Stimulated activated CD4-positive, alpha-beta T cell treated with anti-CD3 and anti-CD28 coated beads, Interleukin-15, amount 100 ng/mL, for 24 hours (primary cell): ENCODE results near the gene EME2.
"Not testable (repeated sequence)": the region's sequence is repeated elsewhere in the genome, so short reads cannot be mapped to it uniquely, and the experiment has no call there.

Experiments used
- DNase-seq: peaks from one replicate; pipeline ENCODE4 v3.0.0-alpha.2; 2020

EME2 gene, protein sequence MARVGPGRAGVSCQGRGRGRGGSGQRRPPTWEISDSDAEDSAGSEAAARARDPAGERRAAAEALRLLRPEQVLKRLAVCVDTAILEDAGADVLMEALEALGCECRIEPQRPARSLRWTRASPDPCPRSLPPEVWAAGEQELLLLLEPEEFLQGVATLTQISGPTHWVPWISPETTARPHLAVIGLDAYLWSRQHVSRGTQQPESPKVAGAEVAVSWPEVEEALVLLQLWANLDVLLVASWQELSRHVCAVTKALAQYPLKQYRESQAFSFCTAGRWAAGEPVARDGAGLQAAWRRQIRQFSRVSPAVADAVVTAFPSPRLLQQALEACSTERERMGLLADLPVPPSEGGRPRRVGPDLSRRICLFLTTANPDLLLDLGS

DNA sequence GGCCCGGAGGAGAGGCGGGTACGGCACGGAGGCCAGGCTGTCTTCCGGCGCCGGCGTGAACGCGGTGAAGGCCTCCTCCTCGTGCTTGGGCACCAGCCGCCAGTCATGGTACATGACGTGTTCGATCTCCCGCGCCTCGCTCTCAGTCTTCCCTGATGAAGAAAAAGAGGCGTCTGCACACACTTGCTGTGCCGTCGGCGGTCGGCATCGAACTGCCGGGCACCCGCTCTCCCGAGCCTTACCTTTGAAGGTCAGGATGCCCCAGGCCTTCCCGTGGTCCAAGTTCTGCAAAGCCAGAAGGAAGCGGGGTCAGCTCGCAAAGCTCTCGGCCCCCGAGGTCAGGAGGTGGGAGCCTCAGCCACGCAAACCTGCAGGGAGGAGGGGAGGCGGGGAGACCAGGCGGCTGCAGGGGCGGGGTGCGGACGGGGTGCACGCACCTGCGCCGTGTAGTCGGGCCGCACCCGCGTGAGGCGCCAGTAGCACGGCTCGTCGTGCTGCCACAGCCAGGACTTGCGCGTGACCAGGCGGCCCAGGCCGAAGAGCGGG lies at the start of gene EME2:
Gene EME2 (plus strand): TSS at position 449 of the 546 bp plus-strand sequence. CDS start 418 bp downstream, outside the sequence.
- DNase-seq: peak; percentile 73

DNA sequence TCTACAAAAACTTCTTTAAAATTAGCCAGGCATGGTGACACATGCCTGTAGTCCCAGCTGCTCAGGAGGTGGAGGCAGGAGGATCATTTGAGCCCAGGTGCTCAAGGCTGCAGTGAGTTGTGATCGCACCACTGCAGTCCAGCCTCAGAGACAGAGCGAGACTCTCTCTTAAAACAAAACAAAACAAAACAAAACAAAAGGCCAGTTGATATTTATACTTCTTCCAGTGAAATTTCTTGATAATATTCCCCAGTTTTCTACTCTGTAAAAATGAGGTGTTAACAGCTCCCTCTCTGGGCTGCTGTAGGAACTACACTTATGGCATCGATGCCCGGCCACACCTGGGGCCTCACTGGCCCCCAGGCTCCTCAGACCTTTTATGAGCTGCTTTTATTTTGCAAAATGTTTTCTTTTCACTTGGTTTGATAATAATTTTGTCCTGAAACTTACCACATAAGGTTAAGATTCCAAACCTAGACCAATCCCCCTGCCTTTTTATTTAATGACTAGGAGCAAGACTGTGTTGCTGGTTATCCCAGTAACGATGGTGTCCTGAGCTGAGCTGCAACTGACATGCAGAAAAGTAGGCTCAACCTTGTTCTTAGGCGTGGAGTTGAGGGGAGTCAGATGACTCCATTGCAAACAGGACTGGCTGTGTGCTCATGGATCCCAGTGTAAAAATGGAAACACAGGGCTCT lies 49.0 kb upstream of the EME2 start:
- peak; percentile 51 for DNase-seq

DNA sequence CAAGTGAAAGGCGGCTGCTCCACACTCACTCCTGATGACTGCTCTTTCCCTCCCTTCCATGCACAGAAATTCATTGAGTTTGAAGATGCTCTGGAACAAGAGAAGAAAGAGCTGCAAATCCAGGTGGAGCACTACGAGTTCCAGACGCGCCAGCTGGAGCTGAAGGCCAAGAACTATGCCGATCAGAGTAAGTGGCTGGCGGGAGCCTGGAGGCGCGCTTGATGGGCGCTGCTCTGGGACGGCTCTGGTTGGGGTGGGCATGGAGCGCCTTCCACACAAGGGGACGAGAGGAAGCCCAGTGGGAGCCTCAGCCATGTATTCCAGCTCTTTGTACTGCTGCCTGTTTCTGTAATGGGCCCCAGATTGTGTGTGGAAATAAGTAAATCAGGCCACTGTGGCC lies 48.1 kb upstream of the EME2 start:
- no peak for DNase-seq

DNA sequence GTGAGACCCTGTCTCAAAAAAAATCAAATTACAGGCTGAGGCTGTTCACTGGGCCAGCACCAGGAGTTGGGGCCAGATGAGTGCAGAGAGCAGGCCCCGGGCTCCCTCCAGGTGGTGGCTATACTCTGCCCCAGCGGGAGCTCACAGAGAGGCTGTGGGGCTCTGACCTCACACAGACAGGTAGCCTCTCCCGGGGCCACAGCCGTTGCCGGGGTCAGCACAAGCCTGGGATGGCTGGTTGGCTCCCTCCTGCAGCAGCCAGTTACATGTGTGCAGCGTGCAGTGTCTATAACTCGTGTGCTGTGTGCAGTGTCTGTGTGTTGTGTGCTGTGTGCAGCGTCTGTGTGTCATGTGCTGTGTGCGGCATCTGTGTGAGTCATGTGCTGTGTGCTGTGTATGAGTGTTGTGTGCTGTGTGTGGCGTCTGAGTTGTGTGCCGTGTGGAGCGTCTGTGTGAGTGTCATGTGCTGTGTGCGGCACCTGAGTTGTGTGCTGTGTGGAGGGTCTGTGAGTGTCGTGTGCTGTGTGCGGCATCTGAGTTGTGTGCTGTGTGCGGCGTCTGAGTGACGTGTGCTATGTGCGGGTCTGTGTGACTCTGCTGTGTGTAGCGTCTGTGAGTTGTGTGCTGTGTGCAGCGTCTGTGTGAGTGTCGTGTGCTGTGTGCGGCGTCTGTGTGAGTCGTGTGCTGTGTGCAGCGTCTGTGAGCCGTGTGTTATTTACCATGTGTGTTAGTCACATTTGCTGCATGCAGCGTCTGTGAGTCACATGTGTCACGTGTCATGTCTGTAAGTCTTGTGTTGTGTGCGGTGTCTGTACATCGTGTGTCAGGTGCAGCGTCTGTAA lies 45.7 kb upstream of the EME2 start:
- no peak for DNase-seq

DNA sequence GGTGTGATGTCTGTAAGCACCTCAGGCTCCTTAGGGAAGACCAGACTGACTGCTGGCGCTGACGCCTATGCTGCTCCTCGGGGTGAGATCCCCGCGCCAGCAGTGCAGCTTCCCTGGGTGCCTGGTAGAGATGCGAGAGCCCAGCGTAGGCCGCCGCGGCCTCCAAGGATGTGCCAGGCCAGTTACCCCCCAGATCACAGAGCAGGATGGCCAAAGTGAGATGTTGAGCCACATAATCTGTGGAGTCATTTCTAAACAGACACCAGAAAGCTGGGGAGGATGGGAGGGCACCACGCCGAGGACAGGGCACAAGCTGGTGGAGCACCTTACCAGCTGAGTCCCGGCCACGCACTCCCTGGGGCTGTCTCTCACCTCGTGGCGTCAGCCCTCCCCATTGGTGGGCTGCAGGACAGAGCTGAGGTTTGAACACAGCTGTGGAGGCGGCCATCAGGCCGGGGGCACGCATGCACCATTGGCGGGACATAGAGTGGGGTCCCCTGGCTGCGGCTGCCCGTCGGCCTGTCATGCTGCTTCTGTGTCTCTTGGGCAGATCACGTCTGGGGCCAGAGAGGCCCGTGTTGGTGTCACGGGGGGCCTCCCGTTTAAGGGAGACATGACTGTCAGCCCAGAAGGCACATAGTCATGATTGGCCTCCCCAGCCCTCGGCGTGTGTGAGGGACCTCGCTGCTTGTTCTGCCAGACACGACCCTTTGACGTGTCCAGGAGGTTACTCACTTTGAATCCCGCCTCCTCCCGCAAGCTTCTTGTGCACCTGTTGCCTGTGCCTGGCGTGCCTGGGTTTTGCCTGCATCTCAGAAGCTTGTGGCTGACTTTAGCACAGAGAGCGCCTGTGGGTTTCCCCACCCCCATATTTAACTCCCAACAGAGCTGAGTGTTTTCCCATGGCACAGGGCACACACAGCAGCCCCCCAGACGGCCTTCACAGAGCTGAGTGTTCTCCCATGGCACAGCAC lies 44.7 kb upstream of the EME2 start:
- DNase-seq: no peak

DNA sequence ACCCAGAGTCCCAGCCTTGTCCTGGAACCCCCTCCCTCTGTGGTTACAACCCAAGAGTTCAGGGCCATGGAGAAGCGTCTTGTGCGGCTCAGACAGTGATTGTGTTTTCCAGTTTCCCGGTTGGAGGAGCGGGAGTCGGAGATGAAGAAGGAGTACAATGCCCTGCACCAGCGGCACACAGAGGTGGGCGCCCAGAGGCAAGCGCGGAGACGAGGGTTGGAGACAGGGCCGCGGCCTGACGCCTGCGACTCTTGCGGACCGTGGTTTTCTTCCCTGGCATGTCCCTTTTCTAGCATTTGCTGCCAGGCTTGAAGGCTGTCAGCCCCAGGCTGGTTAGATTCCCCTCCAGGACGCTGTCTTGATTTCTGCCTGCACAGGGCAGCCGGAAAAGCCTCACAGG lies 43.6 kb upstream of the EME2 start:
- DNase-seq: no peak

DNA sequence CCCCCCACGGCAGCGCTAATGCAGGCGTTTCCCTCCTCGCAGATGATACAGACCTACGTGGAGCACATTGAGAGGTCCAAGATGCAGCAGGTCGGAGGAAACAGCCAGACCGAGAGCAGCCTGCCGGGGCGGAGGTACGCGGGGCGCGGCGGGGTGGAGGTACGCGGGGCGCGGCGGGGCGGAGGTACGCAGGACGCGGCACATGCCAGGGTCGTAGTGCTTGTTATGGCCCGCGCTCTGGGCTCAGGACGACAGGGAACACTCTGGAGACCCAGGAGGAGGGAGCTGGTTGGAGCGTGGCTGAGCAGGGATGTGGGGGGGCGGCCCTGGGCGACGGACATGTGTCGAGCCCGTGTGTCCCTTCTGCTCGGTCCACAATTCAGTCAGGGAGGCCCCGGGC lies 43.2 kb upstream of the EME2 start:
- DNase-seq: no peak

DNA sequence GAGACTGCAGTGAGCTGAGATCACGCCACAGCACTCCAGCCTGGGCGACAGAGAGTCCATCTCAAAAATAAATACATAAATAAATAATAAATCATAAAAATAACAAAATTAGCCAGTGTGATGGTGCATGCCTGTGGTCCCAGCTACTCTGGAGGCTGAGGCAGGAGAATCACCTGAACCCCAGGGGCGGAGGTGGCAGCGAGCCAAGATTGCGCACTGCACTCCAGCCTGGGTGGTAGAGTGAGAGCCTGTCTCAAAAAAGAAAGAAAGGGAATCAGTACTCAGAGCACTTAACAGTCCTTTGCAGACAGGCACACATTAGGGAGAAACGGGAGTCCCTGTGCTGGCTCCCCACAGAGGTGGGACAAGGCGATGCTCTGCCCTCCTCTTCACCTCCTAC lies 41.5 kb upstream of the EME2 start:
- no peak for DNase-seq

DNA sequence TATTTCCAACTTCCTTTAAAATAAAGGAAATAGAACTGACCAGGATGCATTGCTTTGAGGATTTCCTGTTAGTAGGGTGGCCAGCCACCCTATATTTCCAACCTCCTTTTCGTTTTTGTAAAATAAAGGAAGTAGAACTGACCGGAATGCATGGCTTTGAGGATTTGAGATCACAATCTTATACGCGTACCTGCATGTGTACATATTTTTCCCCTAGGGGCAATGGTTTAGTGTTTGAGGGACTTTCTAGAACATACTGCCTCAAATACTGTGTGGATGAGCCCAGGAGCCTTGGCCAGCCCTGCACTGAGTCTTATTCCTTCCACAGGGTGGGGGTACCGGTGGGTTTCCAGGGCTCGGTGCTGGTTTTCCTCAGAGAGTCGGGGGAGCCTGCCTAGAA lies 41.0 kb upstream of the EME2 start:
- DNase-seq: no peak

DNA sequence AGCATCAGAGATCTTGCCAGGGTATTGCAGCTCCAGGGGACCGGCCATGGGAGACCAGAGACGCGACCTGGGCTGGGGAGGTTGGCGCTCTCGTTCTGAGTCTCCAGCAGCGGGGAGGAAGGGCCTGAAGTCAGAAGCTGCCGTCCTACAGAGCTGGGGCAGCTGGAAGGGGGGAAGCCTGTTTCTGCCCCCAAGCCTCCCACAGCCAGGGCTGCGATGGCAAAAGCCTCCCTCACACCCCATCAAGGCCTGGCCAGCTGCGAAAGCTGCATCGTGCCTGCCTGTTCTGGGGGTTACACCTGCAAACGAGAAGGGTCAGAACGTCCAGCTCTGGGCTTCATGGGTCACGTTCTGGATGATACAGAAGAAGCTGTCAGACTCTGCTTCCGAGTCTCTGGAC lies 40.5 kb upstream of the EME2 start:
- no peak for DNase-seq

DNA sequence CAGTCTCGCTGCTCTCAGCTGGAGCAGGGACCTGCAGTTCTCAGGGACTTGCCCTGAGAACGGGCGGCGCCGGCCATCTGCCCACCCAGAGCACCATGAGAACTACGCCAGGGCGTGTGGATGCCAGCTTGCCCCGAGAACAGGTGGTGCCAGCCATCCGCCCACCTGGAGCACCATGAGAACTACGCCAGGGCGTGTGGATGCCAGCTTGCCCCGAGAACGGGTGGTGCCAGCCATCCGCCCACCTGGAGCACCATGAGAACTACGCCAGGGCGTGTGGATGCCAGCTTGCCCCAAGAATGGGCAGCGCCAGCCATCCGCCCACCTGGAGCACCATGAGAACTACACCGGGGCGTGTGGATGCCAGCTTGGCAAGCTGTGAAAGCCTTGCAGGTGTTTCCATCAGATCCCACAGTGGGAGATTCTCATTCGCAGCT lies 40.0 kb upstream of the EME2 start:
- not testable (repeated sequence) for DNase-seq

DNA sequence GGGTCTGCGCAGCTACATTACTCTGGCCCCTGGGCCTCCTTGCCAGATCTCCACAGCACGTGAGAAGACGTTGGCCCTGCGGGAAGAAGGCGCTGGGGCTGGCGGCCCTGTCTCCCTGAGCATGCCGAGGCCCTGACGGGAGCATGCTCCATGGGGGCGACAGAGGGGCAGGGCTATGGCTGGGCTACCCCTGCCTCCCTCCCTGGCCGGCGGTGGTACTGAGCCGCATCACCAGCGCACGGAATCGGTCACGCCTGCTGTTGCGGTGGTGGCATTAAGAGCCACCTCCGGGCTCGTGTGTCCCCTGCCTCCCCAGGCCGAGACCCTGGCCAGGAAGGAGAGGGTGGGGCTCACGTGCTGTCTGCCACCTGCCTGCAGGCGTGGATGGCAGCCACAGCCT lies 38.5 kb upstream of the EME2 start:
- no peak for DNase-seq

DNA sequence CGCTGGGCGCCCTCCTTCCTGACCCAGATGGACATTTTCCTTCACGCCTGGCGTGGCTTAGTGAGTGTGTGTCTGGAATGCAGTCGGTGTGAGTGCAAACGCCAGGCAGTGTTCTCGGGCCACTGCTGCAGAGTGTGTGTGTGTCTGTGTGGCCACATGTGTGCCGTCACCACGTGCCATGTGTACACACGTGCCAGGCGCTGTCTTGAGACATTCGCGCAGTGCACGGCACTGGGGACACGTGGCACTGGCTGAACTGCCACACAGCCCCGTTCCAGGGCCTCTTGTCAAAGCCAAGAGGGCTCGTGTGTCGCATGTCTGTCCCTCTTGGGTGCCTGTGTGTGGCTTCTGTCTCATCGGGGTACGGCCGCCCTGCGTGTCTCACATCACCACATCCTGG lies 37.8 kb upstream of the EME2 start:
- DNase-seq: no peak

DNA sequence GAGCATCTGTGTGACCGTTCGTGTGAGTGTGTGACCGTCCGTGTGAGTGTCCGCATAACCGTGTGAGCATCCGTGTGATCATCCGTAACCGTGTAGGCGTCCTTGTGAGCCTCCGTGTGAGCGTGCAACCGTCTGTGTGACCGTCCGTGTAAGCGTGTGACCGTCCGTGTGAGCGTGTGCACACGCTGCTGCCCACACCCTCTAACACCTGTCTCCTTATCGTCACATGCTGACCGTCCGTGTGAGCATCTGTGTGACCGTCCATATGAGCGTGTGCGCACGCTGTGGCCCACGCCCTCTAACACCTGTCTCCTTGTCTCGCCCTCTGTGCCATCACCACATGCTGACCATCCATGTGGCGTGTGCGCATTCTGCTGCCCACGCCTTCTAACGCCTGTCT lies 32.4 kb upstream of the EME2 start:
- DNase-seq: no peak

DNA sequence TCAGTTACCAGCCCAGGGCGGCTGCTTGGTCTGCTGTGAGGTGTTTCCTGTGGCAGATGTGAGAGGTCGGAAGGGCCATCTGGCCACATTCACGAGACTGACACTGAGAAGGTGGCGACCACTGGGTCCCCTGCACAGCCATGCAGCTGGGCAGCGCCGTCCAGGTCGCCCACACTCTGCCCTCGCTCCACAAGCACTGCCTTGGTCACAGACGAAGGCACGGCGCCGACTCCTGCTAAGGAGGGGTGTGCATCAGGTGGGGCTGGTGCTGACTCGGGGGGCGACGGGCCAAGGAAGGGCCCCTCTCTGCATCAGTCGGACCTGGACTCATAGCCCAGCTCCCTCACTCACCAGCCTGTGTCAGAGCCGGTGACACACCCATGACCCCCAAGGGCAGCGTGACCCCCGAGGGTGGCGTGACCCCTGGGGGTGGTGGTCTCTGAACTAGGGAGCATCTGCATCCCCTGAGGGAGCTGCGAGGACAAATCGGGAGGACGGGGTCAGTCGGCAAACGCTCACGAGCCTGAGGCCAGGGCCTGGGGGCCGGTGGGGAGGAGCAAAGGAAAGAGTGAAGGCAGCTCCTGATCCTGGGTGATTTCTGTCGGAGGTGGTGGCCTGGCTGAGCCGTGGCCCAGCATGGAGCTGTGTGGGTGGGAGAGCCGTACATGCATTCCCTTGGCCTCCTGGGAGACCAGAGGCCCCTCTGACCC lies 31.7 kb upstream of the EME2 start:
- no peak for DNase-seq

DNA sequence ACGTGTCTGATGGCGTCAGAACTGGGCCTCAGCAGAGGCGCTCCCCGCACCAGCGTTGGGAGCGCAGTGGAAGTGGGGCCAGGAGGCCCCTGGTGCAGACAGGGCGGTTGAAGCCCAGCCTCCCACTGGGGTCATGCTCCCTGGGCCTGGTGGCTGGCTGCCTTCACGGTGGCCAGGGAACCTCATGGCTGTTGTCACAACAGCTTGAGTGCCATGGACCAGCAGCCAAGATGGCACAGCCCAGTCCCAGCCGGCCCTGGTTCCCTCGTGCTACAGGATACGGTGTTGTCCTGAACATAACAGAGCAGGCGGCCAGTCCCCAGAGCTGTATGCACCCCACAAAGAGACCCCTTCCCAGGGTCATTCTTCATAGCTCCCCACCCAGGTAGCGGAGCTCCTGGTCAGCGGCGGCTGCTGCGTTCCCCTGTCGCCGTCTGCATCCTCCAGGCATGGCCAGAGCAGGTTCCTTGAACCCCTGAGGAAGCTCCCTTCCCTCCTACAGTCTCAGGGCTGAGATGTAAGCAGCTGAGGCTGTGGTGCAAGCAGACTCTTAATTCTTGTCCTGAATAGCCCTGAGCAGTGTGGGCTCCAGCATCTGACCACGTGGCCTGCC lies 31.0 kb upstream of the EME2 start:
- no peak for DNase-seq

DNA sequence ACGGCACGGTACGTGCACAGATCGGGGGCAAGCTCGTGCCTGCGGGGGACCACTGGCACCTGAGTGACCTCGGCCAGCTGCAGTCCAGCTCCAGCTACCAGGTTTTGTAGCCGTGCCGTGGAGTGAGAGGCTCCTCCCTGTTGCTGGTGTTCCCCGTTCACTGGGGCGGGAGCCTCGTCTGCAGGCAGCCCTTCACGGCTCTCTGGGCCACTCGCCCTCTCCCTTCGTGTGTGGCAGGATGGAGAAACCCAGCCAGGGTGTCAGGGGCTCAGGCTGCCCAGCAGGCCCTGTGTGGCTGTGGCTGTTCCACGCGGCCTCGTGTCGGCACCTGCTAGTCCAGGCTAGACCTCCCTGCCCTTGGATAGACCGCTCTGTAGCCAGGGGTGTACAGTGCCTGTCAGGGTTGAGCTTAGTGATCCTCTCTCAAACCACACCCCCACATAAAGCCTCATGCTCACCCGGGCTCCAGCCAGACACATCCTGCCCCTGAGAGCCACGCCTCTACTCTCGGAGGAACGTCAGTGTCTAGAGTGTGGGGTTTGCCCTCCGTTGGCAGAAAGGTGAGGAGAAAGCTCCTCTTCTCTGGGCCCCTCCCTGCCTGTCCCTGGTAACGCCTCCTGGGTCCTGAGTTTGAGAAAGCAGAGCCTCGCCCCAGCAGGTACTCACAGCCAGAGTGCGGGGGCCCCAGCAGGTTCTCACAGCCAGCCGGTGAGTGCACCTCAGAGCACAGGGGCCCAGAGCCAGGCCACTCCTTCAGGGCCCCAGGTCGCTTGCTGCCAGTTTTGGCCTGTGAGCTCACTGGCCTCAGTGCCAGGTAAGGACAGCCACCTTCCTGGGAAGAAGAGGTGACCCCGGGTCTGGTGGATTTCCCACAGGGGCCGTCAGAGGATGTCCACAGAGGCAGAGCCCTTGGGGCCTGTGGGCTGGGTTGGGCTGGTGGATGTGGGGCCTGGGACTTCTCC lies 29.0 kb upstream of the EME2 start:
- no peak for DNase-seq

DNA sequence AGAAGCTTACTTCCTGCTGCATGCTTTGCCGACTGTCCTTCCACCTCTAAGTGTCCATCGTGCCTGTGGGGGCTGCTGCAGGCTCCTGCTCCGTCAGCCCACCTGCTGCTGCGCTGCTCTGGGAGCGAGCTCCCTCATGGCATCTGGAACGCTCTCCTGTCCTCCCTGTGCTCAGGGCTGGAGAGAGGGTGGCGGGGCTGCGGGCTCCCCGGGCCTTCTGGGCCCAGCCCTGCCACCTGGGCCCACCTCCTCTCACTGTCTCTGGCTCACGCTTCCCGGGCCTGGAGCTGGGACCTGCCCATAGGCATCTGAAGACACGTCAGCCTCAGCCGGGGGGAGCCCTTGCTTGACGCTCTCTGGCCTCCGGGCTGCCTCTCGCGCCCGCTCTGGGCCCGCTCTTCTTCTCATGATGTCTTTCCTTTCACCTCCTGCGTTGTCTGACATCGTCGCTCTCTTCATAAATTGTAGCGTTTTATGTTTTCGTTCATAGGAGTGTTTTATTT lies 28.2 kb upstream of the EME2 start:
- no peak for DNase-seq

DNA sequence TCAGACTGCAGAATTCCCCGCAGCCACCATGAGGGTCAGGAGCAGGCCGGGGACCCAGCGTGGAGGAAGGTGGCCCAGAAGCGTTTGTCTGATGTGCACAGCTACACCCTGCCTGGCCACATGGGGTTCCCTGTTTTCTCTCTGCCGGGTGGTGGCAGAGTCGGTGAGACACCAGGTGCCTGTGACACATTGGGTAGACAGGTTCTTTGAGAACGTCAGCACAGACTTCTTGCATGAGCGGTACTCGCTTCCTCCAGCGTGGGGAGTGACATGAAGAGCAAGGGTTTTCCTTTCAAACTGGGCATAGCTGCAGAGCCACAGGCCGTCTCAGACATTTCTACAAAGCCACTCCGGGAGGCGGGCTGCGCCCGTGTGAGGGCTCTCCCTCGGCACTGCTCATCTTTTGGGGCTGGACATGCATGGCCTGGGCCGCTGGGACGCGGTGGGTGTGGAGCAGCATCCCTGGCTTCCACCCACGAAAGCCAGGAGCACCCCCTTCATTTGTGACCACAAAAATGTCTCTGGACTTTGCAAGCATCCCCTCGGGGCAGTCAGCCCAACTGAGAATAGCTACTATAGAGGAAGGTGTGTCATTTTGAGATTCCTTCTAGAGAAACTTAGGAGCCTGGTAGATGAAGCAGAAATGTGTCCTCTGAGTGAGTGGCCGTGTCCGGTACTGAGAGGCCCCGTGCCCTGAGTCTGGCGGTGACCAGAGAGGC lies 27.3 kb upstream of the EME2 start:
- DNase-seq: no peak
